Stimulated activated CD8-positive, alpha-beta memory T cell treated with anti-CD3 and anti-CD28 coated beads, Interleukin-4, amount 100 ng/mL, for 1 hour (primary cell): Measurements from ENCODE around the gene TOLLIP.

Experiments
- DNase-seq, 2 donors: peaks; one replicate each; pipeline ENCODE4 v3.0.0-alpha.2; 2020; ENCODE audit warnings: low read depth in 2 of 2, low spot score in 1 of 2

The TOLLIP gene

DNA sequence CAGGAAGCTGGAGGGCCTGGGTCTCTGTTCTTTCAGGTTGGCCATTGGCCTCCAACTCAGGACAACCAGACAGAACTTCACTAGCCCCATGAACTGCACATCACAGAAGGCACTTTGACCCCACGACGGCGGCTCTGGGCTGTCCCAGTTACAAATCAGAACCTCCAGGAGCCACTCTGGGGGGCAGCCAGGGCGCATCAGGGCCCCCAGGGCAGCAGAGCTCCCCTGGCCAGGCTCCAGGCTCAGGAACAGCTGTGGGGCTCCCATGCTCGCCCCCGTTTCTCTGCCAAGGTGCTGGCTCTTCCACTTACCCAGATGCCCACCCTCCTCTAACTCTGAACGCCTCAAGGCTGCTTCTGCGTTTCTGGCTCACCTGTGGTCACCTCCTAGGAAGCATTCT, 25.5 kb downstream of the TOLLIP start:
- no peak for DNase-seq

DNA sequence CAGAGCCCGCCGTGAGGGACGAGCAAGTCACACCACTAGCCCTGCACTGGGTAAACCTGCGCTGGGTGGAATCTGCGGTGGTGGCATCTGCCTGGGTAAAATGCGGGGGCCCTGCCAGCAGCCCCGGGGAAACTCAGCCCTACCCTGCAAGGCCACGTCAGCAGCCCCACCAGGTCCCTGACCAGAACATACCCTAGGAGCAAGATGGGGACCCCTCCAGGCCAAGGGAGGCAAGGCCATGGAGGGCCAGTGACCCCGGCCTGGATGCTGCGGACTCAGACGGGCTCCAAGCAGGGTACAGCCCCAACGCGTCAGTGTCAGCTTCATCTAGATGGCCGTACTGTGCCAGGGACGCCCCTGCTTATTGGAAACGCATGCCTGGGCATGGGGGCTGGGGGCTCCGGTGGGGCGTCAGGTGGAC, 26.3 kb downstream of the TOLLIP start:
- DNase-seq = no peak

DNA sequence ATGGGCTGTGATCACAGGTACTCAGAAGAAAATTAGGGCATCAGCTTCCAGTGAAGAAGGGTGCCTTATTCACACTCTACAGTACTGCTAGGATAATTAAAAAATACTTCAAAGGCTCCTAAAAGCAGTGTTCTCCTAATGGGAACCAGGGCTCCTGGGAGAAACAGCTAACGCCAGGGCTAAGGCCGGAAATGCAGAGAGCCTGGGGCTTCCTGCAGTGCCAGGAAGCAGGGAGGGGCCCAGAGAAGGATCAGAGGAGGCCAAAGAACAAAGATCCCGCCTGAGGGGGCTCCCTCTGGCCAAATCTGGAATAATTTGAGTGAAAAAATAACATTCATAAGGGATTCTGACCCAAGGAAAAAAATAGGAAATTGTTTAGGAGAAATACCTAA, 27.5 kb downstream of the TOLLIP start:
- DNase-seq = no peak

DNA sequence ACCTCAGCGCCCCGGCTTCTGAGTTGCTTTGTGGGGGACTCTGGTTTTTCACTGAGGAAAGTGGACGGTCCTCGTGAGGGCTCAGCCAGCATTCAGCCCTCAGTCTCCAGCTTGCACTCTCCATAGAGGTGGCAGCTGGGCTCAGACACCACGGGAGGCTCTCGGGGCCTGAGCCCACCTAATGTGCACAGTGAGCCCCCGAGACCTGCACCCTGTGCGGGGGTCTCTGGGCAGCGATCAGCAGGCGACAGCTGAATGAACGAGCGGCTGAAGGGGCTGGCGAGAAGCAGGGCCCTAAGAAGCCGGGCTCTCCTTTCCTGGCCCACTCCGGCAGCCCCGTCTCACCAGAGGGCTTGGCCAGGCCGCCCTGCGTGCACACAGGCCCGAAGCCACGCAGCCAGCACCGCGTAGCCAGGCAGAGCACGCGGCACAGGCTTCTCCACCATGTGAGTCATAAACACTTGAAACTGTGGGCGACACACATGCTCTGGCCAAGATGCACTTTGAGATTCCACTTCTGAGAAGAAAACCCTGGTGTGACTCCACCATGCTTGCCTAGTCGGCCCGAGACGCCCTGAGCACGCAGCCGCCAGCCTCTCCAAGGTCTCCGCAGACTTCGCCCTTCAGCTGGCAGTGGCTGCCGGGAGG, 28.0 kb downstream of the TOLLIP start:
- no peak for DNase-seq

DNA sequence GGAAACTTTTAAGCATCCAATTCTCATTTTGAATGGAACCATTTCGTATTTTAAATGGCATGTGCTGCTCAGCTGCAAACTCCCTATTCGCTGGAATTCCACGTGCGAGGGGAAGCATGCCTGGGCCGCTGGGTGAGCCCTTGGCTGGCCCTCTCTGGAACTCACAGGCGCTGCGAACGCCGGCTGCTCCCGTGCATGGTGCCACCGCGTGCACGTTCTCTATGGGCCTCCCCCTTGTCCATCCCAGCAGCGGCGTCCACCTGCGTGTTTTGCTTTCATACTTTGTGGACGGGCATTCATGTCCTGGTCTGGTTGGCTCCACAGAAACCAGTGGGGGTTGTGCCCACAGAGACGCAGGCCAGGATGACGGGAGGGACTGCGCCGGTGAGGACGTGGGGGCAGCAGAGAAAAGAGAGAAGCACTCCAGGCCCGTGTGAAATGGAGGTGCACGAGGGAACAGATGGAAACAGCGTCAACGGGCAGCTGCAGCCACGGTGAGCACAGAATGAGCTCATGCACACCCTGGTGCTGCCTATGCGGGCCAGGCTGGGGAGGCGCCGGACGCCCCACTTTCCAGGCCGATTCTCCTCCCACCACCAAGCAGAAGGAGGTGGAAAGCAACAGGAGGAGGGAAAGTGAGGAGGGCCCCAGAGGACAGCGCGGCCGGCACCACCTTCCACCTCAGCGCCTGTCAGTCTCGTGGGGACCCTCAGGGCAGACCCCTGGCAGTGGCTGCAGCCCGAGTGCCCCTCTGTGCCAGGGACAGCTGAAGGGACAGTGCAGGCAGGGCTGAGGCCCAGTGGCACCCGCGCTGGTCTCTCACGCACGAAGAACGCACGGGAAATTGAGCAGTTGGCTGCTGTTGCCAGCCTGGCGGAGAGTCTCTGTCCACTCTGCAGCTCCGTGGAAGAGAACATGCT, 29.1 kb downstream of the TOLLIP start:
- DNase-seq = no peak

DNA sequence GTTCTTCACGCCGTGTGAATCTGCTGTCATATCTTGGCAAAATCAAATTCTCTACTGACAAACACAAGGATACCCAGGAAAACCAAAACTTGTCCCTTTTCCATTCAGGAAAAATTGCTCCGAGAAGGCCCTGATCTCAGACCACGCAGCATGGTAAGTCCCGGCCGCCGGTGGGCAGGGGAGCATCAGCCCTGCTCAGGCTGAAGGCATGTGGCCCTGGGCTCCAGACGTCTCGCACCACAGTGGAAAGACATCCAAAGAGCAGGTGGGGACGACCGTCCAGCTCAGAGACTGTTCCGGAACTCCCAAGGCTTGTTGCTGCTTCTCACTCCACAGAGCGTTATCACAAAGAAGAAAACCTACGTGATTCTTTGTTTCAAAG, 29.8 kb downstream of the TOLLIP start:
- DNase-seq = no peak

DNA sequence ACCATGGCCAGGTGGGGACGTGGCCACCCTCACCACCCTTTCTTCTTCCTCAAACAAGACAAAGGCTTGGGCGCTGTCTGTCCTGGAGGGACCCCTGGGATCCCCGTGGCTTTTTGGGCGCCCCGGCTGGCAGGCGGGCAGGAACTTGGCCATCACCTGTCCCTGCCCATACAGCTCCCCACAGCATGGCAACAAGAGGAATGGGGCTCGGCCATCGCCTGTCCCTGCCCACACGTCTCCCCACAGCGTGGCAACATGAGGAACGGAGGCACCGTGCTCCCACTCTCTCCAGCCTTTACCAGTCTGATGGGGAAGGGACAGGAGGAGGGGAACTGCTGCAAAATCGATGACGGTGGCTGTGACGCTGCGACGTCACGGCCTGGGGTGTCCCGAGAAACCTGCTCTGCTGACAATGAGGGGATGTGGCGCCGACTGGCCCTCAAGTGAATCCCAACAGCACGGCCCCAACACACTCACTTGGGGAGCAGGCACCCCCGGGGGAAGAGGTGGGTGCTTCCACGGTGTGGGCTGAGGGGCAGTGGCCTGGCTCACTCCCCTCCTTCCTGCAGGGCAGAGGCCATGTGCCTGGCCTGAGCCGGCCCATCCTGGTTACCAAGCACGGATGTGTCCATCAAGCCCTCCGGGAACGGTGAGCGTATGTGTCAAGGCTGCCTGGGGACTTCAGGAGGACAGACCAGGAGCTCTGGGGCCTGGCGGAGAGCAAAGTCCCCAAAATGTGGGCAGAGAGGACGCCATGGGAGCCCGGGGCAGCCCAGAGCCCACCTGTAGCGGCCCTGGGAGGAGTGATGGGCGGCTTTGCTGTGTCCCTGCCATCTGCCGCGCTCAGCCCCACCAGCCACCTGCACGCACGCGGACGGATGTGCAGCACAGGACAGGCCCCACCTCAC, 30.4 kb downstream of the TOLLIP start:
- no peak for DNase-seq

DNA sequence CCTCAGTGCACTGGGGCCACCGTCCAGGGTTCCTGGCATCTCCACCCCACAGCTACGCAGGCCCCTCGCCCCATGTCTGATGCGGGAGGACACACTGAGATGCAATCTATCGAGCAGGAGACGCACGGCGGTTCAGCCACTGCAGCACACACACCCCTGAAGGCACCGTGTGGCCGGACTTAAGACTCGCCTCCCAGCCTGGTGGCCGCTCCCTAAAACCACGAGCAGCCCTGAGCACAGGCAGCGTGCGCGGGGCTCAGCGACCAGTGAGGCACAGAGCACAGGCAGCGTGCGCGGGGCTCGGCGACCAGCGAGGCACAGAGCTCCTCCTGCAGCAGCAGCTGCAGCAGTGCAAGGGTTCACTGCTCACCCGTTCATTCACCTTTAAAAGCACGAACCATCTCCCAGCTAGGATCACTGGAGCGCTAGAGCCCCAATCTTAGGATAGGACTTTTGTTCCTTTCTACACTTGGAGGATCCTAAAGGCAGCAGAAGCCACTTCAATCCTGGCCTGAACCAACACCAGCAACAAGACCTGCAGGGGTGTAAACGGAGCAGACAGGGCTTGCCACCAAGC, 31.4 kb downstream of the TOLLIP start:
- no peak for DNase-seq

DNA sequence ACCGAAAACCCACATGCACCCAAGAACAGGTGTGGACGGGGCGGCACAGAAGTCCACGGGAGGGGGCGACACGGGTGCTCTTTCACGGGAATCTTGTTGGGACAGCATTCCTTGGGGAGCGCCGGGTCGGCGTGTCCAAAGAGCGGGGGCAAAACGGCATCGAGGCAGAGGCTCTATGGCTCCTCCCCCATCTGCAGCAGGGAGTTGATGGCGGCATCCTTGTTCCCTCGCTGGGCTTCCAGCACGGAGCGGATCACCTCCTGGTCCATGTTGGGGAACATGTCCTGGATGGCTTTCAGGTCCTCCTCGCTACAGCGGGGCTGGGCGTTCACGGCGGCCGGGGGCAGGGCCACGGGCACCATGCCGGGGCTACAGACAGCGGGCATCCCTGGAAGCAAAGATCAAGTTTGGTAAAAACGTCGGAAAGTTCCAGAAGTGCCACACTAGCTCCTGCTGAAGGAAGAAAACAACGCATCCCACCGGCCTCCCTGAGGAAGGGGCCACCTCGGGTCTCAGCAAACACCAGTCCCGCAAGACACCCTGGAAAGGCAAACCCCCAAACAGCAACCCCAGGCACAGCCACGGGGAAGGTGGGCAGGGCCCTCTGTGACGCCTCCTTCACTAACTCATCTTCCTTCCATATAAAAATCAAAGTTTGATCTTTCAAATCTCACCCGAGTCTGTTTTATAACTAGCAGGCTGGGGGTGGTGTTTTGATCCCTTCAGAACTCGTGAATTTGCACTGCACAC, 32.4 kb downstream of the TOLLIP start:
- no peak for DNase-seq

DNA sequence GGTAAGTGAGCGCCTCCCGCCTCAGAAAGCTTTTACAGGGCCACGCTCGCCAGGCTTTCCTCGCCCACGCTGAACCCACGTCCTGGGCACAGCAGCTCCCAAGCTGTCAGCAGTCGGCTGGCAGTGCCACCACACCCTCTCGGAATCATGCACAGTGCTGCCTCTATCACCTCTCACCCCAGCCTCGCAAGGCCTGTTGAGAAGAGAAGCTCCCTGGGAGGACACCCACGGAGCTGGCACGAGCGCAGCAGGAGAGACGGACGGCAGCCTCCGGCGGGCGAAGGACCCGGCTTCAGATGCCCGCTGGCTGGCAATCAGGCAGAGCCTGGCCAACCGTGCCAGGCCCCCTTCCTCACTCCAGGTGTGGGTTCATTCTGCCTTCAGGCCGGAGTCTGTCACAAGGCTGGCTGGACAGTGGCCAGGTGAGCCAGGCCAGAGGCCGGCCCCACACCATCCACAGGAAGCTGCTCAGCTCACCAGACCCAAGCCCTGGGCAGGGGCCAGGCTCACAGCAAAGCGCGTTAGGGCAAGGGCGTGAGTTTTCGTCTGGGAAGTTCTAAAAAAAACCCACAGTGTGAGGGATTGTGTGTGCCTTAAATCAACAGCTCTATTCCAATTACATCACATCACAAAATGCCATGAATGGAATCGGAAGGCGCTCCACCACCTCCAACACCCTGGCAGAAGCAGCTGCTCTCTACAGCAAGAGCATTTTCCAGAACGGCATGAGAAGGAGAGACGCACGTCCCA, 33.2 kb downstream of the TOLLIP start:
- no peak for DNase-seq

DNA sequence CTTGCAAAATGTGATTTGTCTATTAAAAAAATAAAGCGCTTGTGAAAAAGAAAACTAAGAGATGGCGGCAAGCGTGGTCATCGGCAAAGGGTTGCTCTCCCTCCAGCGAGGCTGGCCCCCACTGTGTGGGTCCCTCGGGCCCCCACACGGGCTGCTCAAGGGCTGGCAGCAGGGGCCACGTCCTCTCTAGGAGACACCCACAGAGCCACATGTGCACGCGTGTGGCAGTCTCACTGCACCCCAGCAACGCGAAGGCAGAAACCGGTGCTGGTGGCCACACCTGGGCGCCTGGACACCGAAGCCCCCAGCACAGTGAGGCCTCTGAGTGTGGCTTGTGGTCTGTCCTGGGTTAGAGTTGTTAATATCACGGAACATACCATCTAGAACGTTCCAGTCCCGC, 34.4 kb downstream of the TOLLIP start:
- no peak for DNase-seq

DNA sequence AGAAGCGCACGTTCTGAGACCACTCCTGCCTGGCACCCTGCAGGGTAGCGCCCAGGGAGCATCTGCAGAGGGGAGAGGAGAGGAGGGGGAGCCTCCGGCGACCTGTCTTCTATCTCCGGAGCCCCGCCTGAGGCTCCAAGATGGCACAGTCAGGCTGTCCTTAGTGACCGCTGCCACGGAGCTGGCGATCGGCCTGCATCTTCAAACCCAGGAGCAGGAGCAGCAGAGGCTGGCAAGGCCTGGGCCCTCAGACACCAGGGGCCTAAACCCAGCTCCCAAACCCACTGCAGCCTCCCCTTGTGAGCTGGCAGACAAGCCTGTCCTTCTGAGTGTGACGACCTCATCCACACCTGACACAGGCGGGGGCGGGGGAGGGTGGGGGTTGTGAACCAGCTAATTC, 34.9 kb downstream of the TOLLIP start:
- DNase-seq = no peak

DNA sequence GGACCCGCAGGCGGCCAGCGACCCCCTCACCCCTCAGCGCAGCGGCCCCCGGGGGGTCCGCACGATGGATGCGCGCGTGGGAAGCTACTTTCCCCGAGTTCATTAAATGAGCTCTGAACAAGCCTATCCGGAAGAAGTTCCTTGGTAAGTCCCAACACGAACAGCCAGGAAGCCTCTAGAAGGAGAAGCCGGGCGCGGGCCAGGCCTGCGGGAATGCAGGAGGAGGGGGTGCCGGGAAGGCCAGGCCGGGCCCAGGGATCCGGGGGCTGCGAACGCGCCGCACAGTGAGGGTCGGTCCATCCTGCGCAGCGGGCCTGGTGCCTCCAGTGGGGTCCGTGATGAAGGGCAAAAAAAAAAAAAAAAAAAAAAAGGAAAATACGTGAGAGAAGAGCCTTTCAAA, 36.9 kb downstream of the TOLLIP start:
- no peak for DNase-seq

DNA sequence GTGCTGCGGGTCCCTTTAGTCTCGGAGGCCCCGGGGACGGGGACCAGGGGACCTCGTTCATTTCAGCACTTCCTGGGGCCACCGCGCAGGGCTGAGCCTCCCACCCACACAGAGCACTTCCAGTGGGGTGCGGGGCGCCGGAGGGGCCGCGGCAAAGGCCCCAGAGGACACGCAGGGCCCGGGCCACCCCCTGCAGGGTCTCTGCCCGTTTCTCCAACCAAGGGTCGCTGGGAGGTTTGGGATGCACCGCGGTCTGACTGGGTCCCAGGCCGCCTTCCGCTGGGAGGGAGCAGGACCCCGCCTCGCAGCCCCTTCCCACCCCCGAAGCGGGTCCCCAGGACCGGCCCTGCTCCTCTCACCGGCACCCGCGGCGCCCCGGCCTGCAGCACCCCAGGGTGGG, 37.5 kb downstream of the TOLLIP start:
- DNase-seq = no peak

DNA sequence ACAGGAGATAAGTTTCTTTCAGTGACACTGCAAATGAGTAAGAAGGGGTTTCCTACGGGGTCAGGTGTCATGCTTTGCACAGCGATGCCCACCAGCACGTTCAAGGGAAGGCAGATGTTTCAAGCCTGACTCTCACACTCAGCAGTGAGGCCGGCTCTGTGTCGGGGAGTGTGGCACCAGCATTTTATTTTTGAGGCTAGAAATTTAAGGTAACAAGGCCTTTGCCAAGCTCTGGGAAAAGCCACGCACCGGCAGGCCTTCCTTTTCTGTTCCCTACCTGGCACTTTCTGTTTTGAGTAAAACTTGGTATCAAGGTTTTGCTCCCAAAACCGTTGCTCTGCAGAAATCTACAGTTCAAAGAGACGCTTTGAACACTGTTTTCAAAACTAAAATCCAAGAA, 38.0 kb downstream of the TOLLIP start:
- no peak for DNase-seq

DNA sequence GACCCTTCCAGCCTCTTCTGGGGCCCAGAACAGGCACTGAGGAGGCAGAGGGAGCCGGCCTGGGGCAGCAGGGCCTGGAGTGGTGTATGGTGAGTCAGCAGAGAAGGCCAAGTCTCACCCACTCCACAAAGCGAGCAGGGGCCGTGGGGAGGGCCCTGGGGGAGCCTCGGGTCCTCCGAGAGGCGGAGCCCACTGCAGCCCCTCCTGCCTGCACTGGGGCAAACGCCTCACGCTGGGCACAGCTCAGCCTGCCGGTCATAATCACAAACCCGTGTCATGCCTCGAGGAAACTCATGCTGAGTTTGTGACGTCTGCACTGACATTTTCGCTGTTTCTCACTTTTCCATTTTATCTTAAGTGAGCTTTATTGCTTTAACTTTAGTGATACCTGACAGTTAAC, 38.4 kb downstream of the TOLLIP start:
- no peak for DNase-seq

DNA sequence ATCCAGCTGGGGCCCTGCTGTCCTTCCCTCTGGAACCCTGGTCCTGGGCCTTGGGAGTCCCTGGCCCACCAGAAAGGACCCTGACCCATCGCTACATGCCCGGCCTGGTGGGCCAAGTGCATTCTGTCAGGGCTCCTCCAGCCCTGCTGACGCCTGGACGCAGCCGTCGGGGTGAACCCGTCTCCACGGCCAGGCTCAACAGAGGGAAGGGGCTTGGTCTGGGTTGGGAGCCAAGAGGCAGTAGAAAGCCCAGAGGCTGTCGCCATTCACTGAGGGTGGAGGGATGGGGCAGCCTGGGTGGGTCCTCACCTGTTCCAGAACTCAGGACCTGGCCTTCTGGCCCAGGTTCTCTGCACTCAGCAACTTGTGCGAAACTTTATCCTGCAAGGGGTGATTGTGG, 39.0 kb downstream of the TOLLIP start:
- no peak for DNase-seq

DNA sequence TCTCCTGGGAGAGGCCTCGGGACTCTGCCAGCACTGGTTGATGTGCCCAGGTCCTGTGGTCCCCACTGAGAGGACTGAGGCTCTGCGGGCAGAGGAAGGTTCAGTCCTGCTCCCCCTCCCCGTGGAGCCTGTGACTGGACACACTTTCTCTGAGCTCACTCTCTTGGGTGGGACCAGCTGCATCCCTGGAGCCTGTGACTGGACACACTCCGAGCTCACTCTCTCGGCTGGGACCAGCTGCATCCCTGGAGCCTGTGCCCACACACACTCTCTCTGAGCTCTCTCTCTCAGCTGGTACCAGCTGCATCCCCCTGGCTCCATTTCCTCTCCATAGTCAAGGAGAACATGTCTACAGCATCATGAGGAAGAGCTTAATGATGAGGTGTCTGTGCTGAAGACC, 39.5 kb downstream of the TOLLIP start:
- no peak for DNase-seq

DNA sequence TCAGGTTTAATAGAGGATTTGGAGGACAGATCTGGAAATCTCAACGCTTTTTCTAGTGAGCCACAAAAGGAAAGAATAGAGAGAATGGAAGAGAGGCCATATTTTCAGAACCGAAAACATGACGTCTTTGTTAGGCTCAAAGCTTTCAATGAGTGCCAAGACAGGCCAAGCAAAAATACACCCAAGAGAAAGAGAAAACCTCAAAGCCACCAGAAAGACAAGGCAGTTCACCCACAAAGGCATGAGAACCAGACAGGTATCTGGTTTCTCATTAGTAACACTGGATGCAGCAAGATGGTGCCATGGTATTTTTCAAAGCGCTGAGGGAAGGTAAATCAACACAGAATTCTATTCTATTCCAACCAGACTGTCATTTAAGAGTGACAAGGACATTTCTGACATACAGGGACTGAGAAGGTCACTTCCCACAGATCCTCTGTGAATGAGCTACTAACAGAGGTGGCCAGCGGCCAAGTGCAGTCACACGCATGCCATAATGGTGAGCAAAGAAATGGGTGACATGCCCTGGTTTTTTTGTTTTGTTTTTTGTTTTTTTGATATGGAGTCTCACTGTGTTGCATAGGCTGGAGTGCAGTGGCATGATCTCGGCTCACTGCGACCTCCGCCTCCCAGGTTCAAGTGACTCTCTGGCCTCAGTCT, 41.9 kb downstream of the TOLLIP start:
- DNase-seq = no peak
